ENCODE results near the gene ITGA7.
A peak's percentile ranks its signal among the peaks of the same experiment; 100 is the strongest.

Gene ITGA7, protein sequence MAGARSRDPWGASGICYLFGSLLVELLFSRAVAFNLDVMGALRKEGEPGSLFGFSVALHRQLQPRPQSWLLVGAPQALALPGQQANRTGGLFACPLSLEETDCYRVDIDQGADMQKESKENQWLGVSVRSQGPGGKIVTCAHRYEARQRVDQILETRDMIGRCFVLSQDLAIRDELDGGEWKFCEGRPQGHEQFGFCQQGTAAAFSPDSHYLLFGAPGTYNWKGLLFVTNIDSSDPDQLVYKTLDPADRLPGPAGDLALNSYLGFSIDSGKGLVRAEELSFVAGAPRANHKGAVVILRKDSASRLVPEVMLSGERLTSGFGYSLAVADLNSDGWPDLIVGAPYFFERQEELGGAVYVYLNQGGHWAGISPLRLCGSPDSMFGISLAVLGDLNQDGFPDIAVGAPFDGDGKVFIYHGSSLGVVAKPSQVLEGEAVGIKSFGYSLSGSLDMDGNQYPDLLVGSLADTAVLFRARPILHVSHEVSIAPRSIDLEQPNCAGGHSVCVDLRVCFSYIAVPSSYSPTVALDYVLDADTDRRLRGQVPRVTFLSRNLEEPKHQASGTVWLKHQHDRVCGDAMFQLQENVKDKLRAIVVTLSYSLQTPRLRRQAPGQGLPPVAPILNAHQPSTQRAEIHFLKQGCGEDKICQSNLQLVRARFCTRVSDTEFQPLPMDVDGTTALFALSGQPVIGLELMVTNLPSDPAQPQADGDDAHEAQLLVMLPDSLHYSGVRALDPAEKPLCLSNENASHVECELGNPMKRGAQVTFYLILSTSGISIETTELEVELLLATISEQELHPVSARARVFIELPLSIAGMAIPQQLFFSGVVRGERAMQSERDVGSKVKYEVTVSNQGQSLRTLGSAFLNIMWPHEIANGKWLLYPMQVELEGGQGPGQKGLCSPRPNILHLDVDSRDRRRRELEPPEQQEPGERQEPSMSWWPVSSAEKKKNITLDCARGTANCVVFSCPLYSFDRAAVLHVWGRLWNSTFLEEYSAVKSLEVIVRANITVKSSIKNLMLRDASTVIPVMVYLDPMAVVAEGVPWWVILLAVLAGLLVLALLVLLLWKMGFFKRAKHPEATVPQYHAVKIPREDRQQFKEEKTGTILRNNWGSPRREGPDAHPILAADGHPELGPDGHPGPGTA

DNA sequence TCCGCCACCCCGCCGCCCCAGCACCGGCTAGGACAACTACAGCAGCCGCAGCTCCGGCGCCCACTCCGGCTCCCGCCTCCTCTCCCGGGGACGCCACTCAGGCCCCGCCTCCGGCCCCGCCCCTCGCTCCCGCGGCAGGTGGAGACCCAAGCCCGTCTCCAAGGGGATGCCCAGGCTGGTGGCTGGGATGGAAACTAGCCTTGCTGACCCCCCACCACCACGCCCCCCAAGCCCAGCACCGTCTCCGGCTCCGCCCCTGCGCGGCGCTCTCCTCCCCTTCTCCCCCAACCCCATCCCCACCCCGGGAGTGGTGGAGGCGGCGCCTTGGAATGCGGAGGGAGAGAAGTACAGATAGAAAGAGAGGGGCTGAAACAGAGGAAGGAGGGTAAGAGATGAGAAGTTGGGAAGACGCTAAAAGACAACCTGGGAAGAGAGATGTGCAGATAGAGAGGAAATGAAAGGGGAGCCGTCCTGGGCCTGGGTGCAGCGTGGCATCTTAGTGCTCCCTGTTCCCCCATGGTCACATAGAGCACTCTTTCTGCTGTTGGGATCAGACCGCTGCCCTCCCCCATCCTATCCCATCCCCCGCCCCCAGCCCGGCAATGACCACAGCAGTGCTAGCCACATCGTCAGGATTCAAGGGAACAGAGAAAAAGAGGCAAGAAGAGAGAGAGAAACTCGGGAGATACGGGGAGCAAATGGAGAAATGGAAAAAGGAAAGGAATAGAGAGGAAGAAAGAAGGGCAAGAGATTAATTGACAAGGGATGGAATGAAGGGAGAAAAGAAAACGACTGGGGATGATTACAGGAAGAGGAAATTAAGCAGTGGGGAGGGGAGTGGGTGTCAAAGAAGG, at the start of gene ITGA7:
Gene ITGA7, minus strand, starts transcription at position 64 of the 854 bp plus-strand sequence. CDS start 222 bp downstream, outside the sequence.
- DNase-seq: peak; percentile 53 to 92 (median 80)
- intact Hi-C loops (cut with DNase I): no loop called here

DNA sequence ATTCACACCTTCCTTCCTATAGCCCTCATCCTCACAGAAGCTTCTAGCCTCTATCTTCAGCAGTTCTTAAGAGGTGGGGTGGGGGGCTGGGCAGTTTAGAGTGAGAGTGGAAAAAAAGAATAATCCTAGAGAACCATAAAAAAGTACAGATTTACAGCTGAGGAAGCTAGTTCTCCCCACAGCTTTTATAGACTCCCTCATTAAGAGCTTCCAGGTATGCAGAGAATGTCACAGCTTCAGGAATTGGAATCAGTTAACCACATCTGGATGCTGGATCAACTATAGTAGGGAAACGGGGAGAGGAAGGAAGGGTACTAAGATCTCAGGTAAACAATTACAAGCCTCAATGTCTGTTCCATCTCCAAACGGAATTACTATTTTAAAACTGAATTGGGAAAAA, 47.5 kb upstream of the ITGA7 start:
- DNase-seq: no peak
- intact Hi-C loops (cut with DNase I): no loop called here

GRCh38 chr12:55748230-55748993, 40.7 kb upstream of the ITGA7 start:
- no peak for DNase-seq
- intact Hi-C loops (cut with DNase I): no loop called here

DNA sequence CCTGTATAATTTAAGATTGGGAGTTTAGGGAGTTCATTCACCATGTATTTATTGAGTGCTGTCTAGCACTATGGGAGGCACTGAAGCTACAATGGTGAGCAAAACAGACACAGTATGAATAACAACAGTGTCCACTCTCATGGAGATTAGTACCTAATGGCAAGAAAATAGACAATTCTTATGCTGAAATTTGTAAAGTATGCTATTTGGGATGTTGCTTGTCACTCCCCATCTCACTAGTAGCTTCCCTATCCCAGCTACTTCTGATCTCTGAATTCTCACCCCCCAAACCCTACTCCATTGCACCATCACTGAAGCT, 39.2 kb upstream of the ITGA7 start:
- intact Hi-C loops (cut with DNase I): no loop called here
- DNase-seq: no peak

GRCh38 chr12:55746174-55746912, 38.6 kb upstream of the ITGA7 start:
- intact Hi-C loops (cut with DNase I): no loop called here

DNA sequence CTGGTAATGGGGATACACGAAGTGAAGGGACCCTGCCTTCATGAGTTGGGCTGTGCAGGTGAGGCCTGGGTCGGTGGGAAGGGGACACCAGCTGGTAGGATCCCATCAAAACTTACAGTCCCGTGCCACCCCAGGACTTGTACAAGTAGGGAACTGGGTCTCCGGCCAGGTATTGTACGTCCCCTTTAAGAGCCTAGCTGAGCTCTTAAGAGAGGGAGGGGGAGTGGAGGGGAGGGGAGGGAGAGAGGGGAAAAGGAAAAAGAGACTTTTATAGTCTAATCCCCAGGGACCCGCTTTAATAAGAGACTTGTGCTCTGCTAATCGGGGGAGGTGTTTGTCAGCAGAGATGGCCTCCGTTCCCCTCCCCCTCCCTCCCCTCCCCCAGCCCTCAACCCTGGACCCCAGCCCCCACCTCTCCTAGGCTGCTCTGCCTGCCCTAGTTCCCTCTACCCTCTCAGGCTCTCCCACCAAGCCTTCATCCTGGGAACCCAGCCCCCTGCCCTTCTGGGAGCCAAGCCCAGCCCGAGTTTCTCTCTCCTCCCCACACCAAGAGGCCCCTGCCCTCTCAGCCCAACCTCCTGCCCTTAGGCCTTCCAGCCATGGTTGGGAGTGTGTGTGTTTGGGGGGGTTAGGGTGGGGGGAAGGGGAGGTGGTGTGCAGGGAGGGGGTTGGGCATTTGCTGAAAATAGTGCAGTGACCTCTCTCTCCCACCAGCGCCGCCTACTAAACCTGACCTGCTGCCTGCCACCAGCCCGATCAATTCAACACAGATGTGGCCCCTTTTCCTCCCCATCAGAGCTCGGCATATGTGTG, 37.9 kb upstream of the ITGA7 start:
- peak in 11 of 42 donors; percentile 19 to 61 (median 35) for DNase-seq
- intact Hi-C loops (cut with DNase I): no loop called here

More at GRCh38 chr12:55746174-55746912, 38.6 kb upstream of the ITGA7 start:
- DNase-seq: peak in 2 of 42 donors; percentile 15 to 38

DNA sequence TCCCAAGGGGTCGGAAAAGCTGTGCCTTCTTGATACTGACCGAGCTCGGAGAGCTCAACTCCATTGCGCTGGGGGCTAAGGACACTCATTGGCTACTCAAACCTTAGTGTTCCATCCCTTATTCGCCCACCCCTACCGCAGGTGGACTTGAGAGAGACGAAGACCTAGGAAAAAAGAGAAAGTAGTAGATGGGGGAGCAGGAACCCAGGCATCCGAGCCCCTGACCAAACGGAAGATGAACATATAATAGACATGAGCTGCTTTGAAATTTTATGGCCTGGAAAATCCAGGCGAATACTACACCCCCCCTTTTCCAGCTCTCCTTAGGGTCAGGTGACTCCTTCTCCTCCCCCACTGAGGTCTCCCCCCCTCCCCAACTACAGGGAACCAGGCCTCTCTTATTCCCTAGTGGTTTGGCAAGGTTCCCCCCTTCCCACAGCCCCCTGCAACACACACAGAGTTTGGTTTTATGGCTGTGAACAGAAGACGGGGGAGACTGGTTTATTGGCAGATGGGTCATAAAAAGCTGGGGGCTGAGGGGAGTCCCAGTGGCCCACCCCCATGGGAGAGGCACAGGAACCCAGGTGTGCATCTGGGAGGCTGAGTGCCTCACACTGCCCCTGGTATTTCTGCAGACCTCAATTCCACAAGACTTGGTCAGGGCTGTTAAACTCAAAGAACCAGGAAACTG, 36.8 kb upstream of the ITGA7 start:
- no peak for DNase-seq
- intact Hi-C loops (cut with DNase I): loop anchor here (5.0 kb wide), 1 partner anchor 73 kb away; the partner anchor contains the start of genes ORMDL2 and SARNP

- DNase-seq: peak in 26 of 42 donors; percentile 16 to 65 (median 48)
- intact Hi-C loops (cut with DNase I): loop anchor here (5.0 kb wide), 1 partner anchor 74 kb away; the partner anchor contains the start of genes ORMDL2 and SARNP
Observed at GRCh38 chr12:55743406-55744339, 36.0 kb upstream of the ITGA7 start.

- intact Hi-C loops (cut with DNase I): loop anchor here (5.0 kb wide), 1 partner anchor 74 kb away; the partner anchor contains the start of genes ORMDL2 and SARNP
- peak; percentile 82 to 95 (median 89) for DNase-seq
Observed at GRCh38 chr12:55742719-55743405, 35.2 kb upstream of the ITGA7 start, which contains the start of gene GDF11. GDF11 (plus strand) TSS chr12:55743122; CDS start chr12:55743317, 195 bp downstream.

DNA sequence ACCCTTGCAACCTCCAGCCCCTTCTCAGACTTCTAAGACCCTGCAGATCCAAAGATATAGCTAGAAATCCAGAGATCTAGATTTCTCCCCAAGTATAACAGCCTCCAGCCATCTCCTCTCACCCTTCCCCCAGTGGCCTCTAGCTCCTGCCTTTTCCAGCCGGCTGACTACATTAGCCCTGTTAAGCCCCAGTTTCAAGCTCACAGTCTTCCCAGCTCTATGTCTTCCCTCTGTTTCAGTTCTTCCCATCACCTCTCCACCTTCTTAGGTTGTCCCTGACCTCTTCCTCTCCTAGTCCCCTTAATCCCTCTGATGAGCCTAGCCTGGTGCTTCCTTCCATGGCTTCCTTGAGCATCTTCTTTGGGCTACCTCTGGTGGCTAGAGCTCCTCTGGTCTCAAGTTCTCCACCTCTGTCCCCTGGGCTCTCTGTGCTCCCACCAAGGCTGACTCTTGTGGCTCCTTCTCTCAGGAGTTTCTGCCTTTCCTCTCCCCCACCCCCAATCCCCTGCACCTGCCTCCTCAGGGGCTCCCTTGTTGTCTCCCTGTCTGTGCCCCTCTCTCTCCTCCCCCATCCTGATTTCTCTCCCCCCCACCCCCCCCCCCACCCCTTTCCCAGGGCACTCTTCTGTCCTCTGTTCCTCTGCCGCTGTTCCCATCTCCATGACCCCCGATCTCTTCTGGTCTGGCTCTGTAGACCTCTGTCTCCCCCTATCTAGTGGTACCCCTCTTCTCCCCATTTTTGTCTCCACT, 34.4 kb upstream of the ITGA7 start:
- peak in 1 of 42 donors; percentile 18 for DNase-seq
- intact Hi-C loops (cut with DNase I): loop anchor here (5.0 kb wide), 1 partner anchor 75 kb away; the partner anchor contains the start of genes ORMDL2 and SARNP

DNA sequence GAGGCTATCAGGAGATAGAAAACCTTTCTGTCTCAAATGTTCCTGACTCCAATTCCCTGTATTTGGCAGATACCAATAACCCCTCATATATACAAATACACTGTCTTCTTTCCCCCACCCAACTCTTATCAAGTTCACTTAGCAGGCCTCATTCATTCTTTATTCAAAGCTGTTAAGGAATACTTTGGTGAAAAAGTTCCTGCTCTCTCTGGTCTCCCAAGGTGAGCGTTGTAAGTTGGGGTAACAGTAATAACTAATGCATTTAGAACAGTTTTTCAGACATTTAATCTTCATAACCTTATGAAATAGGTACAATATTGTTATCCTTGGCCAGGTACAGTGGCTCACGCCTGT, 31.3 kb upstream of the ITGA7 start:
- no peak for DNase-seq
- intact Hi-C loops (cut with DNase I): loop anchor here (5.0 kb wide), 2 partner anchors 58 to 203 kb away; no protein-coding TSS in a partner anchor

DNA sequence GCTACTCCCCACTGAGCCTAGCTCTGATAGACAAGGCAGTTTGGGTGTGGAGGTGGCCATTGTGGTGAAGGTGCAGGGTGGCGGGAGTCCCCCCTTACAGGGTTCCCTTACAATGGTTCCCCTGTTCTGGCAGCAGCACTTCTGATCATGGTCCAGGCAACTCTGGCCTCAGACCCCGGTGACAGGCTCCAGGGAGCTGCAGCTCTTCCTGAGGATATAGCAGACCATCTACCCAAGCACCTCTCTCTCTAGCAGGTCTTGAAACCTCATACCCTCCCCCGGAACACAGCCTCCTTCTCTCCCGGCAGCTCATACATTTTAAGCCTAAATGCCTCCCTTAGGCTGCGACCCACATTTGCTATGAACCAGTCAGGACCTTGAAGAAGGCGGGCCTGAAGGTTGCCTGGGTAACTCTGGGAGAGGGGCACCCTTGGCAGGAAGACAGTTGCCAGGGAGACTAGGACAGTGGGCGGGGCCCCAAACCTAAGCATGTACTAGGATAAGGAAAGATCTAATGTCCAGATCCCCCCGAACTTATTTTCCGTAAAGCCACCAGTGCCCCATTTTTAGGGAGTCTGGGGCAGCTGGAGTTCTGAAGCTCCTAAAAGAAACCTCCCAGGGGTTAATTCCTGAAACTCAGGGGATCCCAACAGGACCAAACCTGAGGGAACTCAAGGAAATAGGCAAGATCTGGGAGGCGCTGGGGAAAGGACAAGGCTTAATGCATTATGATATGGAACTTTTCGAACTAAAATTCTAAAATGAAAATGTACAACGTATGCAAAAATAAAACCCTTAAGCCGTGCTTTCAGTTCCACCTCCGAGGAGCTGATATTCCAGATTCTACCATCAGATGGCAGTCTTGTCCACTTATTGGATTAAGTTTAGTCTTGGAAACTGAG, 30.7 kb upstream of the ITGA7 start:
- peak; percentile 71 to 97 (median 88) for DNase-seq
- intact Hi-C loops (cut with DNase I): loop anchor here (5.0 kb wide), 2 partner anchors 59 to 204 kb away; no protein-coding TSS in a partner anchor
